HK-2 (cell line): ENCODE measurements around the gene ZNF599.
"Not testable (repeated sequence)": the region's sequence is repeated elsewhere in the genome, so short reads cannot be mapped to it uniquely, and the experiment has no call there.

Experiments used
- DNase-seq: peaks from one replicate; pipeline ENCODE4 v3.0.0-alpha.2; 2018; ENCODE audit not compliant: unreplicated experiment

The ZNF599 gene

DNA sequence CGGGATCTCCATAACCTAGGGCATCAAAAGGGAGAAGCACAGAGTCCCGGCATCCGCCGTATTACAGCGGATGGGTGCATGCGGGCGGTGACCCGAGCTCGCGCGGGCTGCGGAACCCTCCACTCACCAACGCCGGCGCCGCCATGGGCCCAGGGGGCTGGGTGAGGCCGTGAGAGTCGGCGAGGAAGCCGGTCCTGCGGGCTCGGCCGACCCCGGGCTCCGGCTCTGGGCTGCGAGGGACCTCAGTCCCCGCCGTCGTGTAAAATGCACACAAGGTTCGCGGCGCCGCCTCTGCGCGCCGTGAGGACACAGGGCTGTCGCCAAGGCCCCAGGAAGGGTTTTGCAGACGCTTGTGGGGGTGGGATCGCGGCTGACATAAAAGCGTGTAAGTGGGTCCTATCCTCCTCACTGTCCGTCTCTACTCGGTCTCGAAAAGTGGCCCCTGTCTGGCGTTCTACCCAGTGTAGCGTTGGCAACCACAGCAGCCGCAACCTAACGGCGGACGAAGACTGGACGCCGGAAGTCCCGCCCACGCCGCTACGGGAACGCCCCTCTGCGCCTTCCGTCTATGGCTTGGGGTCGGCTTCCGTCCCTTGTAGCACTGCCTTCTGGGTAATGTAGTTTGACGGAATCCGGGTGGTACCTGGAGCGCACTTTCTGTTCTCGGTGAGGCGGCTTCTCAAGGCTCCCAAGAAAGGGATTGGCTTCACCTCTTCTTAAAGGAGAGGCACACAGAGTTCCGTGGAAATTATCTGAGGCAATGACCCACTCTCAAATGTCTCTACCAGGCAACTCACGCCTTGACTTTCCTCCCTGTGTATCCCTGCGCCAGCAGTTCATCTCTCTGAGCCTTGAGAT is at the start of gene ZNF599:
Gene ZNF599, minus strand, starts transcription at position 519 of the 858 bp plus-strand sequence. Its CDS starts 374 bp downstream, at position 145.
- peak; percentile 87 for DNase-seq

DNA sequence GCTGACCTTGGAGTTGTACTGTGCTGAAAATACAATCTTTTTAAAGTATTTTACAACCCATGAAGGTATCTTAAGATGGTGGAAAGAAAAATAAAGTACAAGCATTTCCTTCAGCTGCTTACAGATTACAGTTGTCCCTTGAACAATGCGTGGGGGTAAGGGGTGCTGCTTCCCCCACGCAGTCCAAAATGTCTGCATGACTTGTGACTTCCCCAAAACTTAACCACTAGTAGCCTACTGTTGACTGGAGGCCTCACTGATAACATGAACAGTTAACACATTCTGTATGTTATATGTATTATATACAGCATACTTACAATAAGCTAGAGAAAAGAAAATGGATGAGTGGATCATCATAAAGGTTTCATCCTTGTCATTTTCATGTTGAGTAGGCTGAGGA is 45.3 kb upstream of the ZNF599 start:
- no peak for DNase-seq

DNA sequence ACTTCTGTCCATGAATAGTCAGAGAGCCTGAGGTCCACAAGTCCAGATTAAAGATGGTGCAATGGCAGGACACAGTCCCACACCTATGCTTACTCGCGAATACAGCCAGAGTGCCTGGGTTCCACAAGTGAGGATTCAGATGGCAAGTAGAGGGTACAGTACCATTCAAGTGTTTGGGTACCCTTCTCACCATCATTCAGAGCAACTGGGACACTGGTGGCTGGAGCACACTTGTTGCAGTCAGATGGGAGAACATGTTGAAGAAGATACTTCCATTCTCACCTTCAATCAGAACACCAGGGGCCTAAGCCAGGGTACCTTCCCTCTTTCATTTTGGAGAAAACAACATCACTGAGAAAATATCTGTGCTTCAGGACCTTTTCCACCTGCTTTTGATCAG is 43.7 kb upstream of the ZNF599 start:
- DNase-seq: no peak

DNA sequence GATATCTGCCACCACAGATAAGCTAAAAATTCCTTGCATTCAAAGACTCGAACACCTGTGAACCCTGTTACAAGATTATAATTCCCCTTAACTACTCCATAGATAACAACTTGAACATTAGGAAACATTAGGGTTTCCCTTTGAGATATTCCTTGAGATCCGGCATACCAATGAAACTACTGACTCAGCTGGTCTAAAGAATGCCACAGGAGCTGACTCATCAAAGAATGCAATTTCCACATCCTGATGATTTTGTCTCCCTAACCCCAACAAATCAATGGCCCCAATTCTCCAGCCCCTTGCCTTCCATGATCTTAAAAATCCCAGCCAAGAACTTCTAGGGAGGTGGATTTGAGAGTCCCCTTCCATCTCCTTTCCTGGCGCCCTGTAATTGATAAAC is 35.6 kb upstream of the ZNF599 start:
- no peak for DNase-seq

DNA sequence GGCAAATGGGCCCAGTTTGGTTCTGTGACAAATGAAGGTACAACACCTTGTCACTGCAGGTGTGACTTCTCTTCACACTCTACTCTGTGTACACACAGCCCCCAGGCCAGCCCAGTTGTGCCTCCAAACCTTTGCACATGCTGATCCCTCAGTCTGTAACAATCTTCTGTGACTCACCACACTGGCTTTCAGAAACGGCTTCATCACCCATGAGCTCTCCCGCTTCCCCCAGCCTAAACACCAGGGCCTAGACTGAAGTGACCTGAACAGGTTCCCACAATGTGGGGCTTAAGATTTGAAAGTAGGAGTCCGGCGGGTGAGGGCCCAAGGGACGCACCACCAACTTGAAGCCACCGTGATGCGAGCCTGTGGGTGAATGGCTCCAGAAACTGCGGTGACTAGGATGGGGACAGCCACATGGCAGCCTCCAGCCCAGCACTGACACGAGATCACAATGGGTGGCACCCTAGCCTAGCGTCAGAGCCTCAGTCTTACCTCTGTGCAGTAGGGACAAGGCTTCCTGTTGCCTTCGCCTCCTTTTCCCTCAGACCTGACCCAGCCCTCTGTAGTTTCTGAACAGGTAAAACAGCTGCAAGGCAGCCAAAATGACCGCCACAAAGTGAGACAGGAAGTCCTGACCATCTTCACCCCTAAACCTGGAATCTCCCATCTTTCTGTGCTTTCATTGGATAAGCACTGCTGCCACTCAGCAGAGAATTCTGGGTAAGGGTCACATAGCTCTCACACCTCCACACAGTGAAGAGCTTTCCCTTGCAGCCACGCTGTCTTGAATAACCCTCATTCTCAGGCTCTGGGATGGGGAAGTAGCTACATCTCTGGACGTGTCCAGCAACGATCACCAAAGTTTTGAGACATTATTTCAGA is 34.2 kb upstream of the ZNF599 start:
- no peak for DNase-seq

DNA sequence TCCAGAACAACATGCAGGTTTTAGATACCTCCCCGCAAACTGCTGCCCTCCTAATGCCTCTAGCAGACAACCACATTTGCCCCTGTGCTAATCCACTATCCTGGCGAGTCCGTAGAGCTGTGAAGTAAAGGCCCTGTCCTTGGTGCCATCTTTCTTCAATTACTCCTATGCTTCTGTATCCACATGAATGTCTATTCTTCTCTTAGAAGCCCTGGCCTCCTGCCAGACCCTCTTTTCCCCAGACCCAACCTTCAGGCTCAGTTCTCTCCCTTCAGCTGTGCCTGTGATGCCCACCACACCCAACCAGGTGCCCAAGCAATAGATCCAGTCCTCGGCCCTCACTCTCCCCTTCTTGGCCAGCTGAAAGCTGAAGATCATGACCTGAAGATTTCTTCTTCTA is 31.1 kb upstream of the ZNF599 start:
- no peak for DNase-seq

DNA sequence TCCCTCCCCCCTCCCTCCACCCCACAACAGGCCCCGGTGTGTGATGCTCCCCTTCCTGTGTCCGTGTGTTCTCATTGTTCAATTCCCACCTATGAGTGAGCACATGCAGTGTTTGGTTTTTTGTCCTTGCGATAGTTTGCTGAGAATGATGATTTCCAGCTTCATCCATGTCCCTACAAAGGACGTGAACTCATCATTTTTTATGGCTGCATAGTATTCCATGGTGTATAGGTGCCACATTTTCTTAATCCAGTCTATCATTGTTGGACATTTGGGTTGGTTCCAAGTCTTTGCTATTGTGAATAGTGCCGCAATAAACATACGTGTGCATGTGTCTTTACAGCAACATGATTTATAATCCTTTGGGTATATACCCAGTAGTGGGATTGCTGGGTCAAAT is 23.9 kb upstream of the ZNF599 start:
- DNase-seq: not testable (repeated sequence)

DNA sequence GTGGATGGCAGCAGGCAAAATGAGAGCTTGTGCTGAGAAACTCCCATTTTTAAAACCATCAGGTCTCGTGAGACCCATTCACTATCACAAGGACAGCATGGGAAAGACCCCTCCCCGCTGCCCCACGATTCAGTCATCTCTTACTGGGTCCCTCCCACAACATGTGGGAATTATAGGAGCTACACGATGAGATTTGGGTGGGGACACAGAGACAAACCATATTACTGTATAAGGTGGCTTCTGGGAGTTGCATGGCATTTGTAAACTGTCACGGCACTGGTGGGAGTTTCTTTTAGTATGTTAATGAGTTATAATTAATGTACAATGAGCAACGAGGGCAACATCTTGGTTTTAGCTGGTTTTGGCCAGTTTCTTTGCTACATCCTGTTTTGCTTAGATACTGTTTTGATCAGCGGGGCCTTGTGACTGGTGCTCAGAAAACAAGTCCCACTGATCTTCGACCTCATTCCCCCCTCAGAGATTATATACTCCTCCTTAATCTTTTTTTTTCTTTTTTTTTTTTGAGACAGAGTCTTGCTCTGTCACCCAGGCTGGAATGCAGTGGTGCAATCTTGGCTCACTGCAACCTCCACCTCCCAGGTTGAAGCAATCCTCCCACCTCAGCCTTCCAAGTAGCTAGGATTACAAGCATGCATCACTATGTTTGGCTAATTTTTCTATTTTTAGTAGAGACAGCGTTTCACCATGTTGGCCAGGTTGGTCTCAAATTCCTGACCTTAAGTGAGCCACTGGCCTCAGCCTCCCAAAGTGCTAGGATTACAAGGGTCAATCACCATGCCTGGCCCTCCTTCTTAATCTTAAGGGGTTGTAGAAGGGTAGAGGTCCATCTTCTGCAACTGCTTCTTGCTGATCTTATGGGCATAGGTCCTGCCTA is 21.3 kb upstream of the ZNF599 start:
- no peak for DNase-seq

DNA sequence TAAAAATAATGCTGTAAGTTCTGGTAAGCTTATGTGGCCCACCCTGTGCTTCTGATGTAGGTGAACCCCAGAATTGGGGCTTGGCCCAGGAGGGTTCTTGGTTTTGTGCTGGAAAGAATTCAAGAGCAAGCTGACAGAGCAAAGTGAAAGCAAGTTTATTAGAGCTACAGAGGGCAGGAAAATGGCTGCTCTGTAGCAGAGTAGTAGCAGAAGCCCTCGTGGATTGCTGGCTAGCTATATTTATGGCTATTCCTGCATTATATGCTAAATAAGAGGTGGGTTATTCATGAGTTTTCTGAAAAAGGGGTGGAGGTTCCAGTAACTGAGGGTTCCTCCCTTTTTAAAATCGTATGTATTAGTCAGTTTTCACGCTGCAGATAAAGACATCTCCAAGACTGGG is 20.6 kb upstream of the ZNF599 start:
- DNase-seq: no peak

DNA sequence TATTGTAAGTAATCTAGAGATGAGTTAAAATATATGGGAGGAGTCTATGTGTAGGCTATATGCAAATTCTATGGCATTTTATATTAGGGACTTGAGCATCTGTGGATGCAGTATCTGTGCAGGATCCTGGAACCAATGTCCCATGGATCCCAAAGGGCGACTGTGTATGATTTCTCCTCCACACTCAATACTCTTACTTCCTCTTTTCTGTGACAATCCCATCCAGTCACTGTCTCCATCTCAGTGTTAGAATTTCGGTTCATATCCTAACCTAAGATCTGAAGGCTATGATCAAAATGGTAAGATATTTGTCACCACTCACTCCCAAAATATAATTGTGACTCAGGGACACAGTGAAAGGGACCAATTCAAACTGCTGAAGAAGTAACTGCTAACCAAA is 15.1 kb upstream of the ZNF599 start:
- no peak for DNase-seq

DNA sequence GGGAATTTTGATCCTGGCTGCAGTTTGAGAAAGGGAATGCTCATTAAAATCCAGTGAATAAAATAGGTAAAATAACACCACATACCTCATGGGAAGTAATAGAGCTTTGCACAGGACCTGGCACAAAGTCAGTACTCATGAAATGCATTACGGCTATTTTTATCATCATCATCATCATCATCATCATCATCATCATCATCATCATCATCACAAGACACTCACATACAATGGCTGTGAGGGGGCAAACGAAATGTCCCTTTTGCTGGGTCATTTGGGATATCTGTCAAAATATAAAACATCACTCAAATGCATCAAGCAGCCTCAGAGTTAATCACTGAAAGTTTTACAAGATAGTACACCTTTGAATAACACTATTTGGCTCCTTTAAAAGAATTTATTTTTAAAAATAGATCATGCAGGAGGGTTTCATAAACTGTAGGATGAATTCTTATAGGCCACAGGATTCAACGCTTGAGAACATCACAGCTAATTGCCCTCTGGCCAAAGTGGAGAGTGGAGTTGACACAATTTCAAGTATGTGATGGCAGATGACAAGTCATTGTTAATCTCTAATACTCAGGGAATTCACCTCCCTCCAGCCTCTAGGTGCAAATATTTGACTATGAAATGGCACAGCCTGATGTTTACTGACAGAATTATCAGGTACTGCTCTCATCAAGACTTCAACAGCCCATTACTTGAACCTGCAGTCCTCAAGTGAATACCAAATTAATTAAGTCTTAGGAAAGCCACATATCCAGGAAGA is 14.2 kb upstream of the ZNF599 start:
- DNase-seq: no peak

DNA sequence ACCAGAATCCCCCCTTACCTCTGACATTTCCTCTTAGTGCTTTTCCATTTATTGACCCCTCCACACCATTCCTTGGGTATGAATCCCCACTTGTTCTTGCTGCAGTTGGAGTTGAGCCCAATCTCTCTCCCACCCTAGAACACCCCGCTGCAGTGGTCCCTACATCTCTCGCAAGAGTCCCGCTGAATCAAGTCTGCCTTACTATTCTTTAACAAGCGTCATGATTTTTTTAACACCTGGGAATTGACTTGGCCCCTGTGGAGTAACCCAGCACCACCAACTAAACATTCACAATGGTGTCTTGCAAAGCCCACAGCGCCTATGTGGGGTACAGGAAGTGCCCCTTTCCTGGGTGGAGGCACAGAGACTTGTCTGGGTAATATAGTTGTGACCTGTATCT is 13.2 kb upstream of the ZNF599 start:
- no peak for DNase-seq

DNA sequence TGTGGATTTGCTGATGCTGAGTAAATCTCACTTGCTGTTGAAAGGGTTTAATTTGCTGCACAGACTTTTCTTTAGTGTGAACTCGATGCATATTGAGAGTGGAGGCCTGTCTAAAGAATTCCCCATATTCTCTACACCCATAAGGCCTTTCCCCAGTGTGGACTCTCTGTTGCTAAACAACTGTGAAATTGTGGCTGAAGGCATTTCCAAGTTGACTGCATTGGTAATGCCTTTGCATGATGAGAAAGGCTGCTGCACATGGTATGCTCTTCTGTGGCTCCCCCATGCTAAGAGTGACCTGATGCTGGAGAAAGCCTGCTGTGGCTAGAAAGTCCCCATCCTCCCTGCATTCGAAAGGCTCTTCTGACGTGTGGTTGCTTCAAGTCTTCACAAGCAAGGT is 6.6 kb upstream of the ZNF599 start:
- no peak for DNase-seq

DNA sequence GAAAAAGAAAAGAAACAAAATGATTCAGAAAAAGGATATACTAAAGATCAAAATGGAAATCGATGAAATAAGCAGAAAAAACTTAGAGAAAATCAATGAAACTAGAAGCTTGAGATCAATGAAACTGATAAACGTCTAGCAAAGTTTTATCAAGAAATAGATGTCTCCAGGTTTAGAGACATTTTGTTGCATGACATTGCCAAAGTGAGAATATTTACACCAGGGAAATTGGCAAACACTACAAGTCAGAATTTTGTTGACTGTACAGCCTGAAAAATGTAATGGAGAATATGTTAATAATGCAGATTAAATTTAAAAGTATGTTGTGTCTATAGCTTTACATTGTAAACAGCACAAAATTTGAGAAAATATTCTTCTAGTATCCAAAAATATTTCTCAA is 5.3 kb upstream of the ZNF599 start:
- DNase-seq: no peak

DNA sequence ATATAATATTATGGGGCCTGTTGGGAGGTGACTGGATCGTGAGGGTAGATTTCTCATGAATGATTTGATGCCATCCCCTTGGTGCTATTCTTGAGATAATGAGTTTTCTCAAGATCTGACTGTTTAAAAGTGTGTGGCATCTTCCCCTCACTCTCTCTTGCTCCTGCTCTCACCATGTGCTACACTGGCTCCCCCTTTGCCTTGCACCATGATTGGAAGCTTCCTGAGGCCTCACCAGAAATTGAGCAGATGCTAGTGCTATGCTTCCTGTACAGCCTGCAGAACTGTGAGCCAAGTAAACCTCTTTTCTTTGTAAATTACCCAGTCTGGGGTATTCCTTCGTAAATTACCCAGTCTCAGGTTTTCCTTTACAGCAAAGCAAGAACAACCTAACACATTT is 1.8 kb upstream of the ZNF599 start:
- no peak for DNase-seq

DNA sequence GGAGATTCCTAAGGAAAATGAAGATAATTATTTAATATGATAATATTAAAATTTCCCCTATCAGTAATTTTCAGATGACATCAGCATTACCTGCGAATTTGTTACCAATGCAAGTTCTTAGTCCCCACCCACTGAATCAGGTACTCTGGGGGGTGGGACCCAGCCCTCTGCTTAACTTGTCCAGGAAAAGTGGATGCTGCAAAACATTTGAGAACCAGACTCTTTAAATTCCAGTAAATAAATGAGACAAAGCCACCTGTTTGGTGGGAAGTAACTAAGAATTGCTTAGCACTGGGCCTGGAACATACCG is 495 bp upstream of the ZNF599 start:
- DNase-seq: no peak

DNA sequence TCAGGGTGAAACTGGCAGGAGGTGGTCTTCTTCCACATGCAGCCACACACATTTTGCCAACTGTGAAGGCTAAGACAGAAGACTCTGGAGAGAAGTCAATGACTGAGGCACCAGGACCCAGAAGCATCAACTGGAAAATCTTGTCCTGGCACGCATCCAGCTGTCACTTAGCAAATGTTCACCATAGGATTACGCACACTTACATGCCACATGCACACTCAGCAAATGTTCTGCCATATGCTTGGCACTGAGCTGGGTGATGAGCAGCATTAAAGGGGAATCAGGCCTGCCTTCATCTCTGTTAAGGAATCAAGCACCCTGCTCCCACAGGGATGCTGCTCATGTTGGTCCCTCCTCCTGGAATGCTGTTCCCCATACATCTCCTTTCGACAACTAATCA is 5.1 kb downstream of the ZNF599 start:
- no peak for DNase-seq

DNA sequence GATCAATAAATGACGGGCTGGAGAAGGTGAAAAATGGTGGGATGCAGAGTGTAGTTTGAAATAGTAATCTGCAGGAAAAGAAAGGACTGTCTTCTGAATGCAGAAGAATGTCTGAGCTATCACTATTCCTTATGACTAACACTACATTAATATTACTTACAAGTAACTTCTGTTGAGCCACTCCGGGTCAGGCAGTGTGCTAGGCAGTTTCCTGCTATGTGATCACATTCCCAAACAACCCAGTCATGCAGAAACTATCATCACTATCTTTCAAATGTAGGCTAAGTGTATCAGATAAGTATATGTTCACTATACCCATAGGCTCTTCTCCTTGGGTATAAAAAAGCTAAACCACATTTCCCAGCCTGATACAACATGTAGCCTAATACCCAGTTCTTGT is 6.6 kb downstream of the ZNF599 start:
- no peak for DNase-seq

DNA sequence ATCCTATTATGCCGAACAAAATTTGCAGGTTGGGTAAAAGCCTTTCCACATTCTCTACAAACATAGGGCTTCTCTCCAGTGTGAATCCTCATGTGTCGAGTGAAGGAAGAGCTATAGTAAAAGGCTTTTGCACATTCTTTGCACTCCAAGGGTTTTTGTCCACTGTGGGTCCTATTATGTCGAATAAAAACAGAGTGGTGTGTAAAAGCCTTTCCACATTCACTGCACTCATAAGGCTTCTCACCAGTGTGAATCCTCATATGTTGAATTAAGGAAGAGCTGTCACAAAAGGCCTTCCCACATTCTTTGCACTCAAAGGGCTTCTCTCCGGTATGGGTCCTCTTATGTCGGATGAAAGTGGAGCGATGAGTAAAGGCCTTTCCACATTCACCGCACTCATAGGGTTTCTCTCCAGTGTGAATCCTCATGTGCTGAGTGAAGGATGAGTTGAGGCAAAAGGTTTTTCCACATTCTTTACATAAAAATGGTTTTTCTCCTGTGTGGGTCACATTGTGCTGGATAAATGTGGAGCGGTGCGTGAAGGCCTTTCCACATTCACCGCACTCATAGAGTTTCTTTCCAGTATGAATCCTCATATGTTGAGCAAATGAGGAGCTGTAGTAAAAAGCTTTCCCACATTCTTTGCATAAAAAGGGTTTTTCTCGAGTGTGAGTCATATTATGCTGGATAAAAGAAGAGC is 13.6 kb downstream of the ZNF599 start:
- DNase-seq: no peak

DNA sequence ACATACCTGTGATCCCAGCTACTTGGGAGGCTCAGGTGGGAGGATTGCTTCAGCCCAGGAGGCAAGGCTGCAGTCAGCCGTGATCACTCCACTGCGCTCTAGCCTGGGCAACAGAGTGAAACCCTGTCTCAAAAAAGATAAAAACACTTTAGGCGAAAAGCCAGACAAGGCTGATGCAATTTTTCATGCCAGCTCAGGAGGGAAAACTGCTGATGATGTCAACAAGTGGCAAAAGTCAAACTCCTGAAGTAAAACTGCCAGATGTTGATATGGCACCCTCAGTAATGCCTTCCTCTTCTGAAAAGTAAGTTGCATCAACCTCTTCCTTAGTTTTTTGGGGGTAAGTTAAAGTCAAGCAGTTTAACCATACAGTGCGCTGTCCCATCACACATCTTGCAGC is 15.6 kb downstream of the ZNF599 start:
- DNase-seq: no peak
